ENCODE data around the gene PSMD5.

PSMD5 gene

DNA sequence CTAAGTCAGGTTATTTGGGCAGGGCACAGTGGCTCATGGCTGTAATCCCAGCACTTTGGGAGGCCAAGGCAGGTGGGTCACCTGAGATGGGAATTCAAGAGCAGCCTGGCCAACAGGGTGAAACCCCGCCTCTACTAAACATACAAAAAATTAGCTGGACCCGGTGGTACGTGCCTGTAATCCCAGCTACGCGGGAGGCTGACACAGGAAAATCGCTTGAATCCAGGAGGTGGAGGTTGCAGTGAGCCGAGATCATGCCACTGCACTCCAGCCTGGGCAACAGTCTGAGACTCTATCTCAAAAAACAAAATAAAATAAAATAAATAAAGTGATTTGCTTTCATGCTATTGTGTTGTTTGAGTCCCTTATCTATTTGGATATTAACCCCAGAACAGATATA, 41.3 kb downstream of the PSMD5 start:
- no peak for DNase-seq

DNA sequence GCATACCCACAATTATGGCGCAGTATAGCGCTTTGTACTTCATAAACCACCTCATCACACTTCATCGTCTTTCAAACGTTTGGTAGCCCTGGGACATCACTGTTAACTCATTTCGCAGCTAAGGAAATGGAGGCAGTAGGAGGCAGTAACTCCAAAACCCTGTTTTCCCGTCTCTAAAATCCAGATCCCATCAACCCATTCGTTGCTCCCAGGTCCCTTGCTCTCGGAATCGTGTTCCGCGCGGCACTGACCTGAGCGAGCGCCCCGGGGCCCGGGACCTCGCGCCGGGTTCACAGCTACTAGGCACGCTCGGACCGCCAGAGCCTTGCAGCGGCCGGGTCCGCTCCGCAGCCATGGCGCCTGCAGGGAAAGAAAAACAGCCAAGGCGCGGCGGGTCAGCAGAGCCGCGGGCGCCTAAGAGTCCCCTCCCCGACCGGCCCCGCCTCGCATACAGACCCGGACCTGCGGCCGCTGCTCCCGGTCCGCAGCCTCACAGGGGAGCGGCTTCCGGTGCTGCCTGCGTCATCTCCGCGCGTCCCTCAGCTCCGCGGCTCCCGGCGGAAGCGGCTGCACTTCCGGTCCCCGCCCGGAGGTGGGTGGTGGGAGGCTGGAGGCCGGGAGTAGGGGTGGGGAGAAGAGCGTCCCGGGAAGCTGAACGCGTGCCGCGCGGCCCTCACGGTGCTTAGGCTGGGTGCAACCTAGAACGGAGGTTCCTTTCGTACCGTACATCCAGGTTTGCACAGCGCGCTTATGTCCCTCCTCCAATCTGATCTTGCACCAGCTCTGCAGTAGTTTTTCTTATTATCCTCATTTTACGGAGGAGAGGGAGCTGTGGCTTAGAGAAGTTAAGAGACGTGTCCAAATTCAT, 49.6 kb downstream of the PSMD5 start, which contains the start of gene FBXW2:
Gene FBXW2, minus strand, starts transcription at position 519 of the 868 bp plus-strand sequence. CDS start 5,158 bp downstream, outside the sequence.
- DNase-seq, result peak; percentile 65 to 89

- DNase-seq, result no peak
Observed at GRCh38 chr9:120791161-120791560, 51.6 kb downstream of the PSMD5 start.

- DNase-seq, result no peak
Observed at GRCh38 chr9:120787933-120788332, 54.8 kb downstream of the PSMD5 start.

DNA sequence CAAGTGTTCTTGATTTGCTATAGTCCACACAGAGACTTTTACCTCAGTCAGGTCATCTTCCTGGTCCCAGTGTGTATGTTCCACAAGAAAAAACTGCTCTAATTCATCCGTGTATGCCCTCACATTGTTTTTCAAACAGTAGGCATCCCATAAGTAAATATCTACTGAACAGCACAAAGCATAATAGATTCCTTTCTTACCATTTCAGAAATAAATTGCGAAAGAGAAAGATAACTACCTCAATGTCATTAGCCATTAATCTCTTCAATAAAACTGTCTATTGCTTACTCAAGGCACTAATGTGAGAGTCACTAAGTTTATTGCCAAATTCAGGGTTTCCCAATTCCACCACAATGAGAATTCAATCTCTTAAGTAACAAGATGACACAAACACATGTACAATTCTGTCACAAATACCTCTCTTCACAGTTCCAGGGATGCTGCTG, 59.1 kb downstream of the PSMD5 start:
- DNase-seq, result no peak

DNA sequence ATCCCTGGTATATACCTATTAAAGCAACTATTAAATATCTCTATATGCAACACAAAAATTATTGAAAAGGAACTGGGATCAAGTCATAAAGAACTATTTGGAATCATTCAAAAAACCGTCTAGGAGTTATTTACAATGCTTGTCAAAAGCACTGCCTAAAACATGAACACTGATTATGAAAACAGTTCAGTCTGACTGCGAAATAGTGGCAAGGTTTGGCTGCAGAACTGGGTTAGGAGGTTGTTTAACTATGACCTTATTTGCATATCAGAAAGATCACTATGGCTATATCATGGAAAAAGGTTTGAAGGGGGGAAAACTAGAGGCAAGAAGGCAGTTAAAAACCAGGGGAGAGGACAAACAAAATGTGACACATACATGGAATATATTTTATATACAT, 61.5 kb downstream of the PSMD5 start:
- no peak for DNase-seq

DNA sequence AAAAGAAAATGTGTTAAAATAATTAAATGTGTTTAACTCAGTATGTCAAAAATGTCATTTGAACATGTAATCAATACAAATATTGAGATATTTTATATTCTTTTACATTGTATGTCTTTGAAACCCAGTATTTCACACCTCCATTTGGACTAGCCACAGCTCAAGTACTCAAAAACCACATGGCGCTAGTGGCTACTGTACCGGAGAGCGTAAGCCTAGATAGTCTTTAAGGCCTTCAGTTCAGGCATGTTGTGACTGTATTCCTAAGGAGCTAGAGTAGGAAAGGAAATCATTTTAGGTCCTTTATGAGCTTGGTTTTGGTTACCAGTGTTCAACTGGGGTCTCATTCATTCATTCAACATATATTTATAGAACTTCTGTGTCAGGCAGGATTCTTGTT, 62.4 kb downstream of the PSMD5 start:
- DNase-seq, result no peak

- DNase-seq, result no peak
Observed at GRCh38 chr9:120779227-120779626, 63.5 kb downstream of the PSMD5 start.

DNA sequence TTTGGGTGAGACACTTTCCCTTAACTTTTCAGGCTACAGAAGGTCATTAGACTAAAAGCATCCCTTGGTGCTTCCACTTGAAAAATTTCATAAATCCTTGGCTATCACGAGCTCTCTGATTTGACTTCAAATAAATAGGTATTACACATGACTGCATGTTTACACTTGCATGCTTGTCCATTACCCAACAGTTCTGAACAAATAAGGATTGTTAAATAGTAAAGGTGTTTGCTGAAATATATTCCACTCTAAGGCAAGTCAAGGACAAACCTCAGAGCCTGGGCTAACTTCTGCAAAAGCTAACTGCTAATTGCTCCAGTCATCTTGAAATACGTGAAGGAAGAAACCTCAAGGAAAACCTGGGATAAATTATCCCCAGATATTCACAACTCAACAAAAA, 64.0 kb downstream of the PSMD5 start:
- DNase-seq, result no peak

DNA sequence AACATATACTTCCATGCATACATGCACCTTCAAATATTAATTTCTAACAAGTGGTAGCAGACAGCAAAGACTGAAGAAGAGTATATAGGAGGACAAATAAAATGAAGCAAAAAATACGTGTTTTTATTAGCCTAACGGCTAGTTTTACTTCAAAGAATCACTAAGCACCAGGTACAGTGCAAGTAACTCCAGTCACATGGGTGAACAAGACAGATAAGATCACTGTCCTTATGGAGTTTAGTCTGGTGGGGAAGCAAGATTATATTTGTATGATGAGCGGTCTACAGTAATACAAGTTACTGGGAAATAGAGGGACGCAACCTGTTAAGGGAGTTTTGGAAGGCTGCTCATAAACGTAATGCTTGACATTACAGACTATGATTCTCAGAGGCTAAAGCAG, 65.5 kb downstream of the PSMD5 start:
- DNase-seq, result no peak

DNA sequence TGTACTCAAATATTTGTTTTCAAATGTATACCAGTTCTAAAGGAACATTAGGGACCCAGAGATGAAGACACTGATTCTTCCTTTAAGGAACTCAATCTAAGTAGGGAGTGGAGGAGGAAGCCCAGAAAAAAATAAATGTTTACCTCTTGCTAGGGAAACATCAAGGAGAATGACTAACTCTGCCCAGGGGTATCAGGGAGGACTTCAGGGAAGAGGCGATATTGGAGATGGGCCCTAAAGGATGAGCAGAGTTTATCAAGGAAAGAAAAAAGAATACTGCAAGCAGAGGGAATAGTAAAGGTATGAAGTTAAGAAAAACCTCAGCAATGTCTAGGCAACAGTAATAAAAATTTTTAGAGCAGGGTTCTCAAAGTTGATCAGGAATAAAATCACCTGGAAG, 65.9 kb downstream of the PSMD5 start:
- no peak for DNase-seq

DNA sequence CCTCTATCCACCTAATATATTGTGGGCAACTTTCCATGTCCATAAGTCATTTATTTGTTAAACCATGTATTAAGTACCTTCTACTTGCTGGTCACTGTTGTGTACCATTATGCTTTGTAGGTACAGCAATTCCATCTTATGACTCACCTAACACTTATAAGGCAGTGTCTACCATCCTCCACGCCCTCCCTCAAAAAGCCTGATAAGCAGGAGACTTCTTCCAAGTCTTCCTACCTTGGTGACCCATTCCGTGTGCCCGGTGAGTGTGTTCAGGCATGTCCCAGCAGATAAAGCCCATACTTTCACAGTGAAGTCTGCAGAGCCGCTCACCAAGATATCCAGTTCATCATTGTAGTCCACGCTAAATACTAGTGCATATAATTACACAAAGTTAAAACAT, 66.9 kb downstream of the PSMD5 start:
- DNase-seq, result no peak

- no peak for DNase-seq
Observed at GRCh38 chr9:120774719-120775118, 68.0 kb downstream of the PSMD5 start.

DNA sequence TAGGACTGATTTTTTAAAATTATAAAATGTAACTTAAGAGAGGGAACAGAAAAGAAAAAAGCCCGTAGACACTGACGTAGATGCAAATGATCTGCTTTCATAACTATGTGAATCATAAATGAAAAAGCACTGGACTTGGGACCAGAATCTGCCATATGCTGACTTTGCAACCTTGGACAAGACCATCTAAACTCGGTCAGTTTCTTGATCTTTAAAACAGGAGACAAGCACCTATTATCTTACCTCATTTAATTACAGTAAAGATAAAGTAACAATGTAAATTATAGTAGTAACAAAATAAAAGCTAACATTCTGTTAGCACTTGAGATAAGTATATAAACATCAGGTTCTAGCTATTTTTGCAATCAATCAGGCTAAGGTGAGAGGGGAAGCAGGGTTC, 69.5 kb downstream of the PSMD5 start:
- no peak for DNase-seq

DNA sequence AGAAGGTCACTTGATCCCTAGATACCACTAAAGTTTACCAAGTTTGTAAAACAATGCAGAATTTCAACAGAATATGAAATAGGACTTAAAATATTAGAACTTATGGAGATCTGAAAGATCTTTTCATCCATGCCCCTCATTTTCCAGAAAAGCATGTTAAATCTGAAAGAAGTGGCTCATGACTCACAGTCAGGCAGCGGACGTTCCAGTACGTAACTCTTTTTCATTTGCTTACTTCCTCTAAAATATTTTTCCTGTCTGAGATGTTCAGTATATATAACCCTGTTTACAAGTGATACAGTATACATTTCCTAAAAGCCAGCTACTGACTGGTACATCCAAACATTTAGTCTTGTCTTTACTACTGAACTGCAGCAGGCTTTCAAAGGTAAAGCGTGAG, 71.8 kb downstream of the PSMD5 start:
- no peak for DNase-seq

DNA sequence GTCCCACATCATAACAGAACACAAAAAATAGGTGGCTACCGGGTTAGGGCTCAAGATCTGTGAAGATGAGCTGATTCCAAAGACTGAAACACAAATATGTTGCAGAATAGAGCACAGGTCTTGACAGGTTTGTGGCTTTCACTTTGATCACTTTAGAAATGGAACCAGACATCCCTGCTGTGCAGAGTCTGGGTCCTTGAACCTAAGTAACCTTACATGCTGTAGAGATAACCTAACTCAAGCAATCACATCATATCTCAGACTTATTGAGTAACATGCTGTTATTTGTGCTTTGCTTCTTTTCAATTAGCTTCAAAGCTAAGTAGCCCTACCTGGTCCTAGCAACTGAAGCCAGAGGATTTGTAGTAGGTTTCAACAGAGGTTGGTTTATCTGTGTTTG, 73.8 kb downstream of the PSMD5 start:
- no peak for DNase-seq

DNA sequence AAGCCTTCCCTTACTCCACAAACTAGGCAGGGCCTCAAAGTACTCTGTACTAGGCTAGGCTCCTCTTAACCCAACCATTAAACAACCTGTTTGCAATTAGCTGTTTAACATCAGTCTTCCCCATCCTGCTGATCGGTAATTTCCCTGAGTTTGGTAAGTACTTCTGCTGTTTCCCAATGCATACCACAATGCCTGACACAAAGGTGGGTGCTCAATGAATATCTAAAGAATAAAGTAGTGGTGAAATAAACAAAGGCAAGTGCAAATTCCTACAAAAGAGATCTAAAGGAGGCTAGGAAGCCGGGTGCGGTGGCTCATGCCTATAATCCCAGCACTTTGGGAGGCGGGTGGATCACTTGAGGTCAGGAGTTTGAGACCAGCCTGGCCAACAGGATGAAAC, 74.5 kb downstream of the PSMD5 start:
- DNase-seq, result no peak

GRCh38 chr9:120767451-120767850, 75.3 kb downstream of the PSMD5 start:
- DNase-seq, result no peak
